Measurements from ENCODE around the gene PNLDC1. TPM values are rescaled to one million over a fixed set of nuclear protein-coding genes. Genes with fewer than 3 reads are reported as not detected.
"Not testable (repeated sequence)": the region's sequence is repeated elsewhere in the genome, so short reads cannot be mapped to it uniquely, and the experiment has no call there.

Gene PNLDC1
- total and polyA plus RNA-seq, 3 donors from 2014 or later = 11.4 to 31.6 (median 19.9) TPM

DNA sequence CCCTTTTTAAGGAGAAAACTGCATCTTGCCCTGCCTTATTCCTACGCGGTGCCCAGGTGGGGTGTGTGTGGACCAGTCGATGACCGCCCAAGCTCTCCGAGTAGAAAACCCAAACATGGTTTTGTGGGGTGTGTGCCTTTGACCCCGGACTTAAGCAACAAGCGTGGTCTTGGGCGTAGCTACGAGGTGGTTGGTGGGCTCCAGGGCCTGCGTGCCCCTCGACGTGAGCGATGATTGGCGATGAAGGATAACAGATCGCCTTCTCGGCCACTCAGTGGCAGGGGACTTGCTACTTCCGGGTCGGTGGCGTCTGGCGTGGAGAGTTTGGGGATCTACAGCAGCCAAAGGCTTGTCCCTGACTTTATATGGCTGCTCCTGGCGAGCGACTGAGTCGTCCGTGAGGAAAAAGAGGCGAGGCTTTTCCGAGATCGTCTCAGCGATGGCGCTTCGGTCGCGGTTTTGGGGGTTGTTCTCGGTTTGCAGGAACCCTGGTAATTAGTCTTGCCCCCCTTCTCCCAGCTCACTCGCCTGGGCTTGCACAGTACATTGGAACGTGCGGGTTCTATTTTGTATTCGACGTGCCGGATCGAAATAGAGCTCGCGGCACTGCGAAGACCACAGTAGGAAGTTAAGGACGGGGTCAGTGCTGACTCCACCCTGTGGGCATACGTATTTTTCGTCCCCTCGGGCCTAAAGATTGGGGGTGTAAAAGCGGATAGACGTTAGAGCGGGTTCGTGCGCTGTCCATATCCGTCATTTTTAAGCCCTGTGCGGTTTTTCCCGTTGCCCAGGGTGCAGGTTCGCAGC lies 9.7 kb upstream of the PNLDC1 start, which contains the start of gene MRPL18:
MRPL18 (plus strand) TSS at position 319 of the 807 bp plus-strand sequence; CDS start at position 440, 121 bp downstream.
- 0 to 1% methylated on average over 26 to 54 of the region's 56 CpGs for WGBS, 2 donors
- H3K27me3 ChIP-seq = no peaks in the 10 kb centered on the region
- TF ChIP-seq, protein P1, sequence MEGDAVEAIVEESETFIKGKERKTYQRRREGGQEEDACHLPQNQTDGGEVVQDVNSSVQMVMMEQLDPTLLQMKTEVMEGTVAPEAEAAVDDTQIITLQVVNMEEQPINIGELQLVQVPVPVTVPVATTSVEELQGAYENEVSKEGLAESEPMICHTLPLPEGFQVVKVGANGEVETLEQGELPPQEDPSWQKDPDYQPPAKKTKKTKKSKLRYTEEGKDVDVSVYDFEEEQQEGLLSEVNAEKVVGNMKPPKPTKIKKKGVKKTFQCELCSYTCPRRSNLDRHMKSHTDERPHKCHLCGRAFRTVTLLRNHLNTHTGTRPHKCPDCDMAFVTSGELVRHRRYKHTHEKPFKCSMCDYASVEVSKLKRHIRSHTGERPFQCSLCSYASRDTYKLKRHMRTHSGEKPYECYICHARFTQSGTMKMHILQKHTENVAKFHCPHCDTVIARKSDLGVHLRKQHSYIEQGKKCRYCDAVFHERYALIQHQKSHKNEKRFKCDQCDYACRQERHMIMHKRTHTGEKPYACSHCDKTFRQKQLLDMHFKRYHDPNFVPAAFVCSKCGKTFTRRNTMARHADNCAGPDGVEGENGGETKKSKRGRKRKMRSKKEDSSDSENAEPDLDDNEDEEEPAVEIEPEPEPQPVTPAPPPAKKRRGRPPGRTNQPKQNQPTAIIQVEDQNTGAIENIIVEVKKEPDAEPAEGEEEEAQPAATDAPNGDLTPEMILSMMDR (IDR thresholded peaks at IDR 0.05) = no peak
- peak; percentile 71 for TF ChIP-seq POLR2A (IDR thresholded peaks at IDR 0.05)
- intact Hi-C loops (cut with DNase I; ENCODE audit: low total_unique reads) = no loop called here
- peak; percentile 98 for DNase-seq
- H3K36me3 ChIP-seq (ENCODE audit: low read depth, missing control alignments) = no peaks in the 10 kb centered on the region
- H3K4me1 ChIP-seq = peaks cover 13% of the 10 kb centered on the region
- H3K9me3 ChIP-seq = no peaks in the 10 kb centered on the region
- H3K27ac ChIP-seq = peak within 1 kb of the TSS; percentile 97 to 100
- H3K4me3 ChIP-seq = peak within 1 kb of the TSS; percentile 77 to 99

DNA sequence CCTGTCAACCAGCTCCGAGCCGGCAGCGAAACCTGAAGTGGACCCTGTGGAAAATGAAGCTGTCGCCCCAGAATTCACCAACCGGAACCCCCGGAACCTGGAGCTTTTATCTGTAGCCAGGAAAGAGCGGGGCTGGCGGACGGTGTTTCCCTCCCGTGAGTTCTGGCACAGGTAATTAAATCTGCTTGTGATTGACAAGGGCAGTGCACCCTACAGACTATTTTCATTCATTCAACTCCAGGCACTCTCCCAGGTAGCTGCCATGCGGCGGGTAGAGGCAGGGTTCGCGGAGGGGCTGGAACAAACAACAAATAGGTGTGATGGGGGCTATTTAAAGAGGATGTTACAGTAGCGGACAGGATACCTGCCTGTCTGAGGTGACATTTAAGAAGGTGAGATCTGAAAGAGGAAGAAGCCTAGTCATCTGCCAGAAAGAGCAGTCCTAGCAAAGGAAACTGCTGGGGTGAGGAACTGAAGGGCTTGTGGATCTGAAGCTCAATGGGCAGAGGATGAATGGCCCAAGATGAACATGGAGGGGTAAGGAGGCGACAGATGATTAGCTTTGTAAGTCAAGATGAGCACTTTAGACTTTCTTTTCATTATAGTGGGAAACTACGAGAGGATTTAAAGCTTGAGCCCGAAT lies 9.0 kb upstream of the PNLDC1 start:
- H3K36me3 ChIP-seq (ENCODE audit: low read depth, missing control alignments) = no peaks in the 10 kb centered on the region
- H3K27ac ChIP-seq = peak overlapping the region; percentile 97 to 100
- intact Hi-C loops (cut with DNase I; ENCODE audit: low total_unique reads) = no loop called here
- 11 to 13% methylated on average over 18 of the region's 18 CpGs for WGBS, 2 donors
- H3K4me1 ChIP-seq = peaks cover 13% of the 10 kb centered on the region
- peak overlapping the region; percentile 77 to 99 for H3K4me3 ChIP-seq
- TF ChIP-seq, protein P1 (IDR thresholded peaks at IDR 0.05) = no peak
- no peak for TF ChIP-seq POLR2A (IDR thresholded peaks at IDR 0.05)
- DNase-seq = peak; percentile 16
- no peaks in the 10 kb centered on the region for H3K27me3 ChIP-seq
- no peaks in the 10 kb centered on the region for H3K9me3 ChIP-seq

DNA sequence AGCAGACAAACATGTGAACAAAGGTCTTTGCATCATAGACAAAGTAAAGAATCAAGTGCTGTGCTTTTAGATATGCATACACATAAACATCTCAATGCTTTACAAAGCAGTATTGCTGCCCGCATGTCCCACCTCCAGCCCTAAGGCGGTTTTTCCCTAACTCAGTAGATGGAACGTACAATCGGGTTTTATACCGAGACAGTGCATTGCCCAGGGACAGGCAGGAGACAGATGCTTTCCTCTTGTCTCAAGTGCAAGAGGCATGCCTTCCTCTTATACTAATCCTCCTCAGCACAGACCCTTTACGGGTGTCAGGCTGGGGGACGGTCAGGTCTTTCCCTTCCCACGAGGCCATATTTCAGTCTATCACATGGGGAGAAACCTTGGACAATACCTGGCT lies 5.1 kb upstream of the PNLDC1 start:
- H3K36me3 ChIP-seq (ENCODE audit: low read depth, missing control alignments); H3K27ac ChIP-seq; H3K27me3 ChIP-seq; intact Hi-C loops (cut with DNase I; ENCODE audit: low total_unique reads); H3K4me1 ChIP-seq; H3K4me3 ChIP-seq; H3K9me3 ChIP-seq; DNase-seq: not testable (repeated sequence)
- WGBS, 2 donors = 62 to 75% methylated on average over 8 of the region's 8 CpGs

DNA sequence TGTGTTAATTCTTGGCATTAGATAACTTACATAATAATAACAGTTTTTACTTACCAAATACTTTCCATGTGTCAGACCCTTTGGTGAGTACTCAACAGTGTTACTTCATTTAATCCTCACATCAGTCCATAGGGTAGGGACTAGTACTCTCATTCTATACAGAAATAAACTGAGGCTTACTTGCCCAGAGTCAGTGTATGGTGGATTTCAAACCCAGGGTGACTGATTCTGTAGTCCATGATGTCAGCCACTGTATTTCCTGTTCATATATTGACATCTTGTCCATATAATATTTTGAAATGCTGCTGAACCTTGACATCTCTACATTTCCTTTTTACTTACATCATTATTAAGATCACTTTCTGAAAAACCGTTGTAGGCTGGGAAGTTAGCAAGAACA lies 2.5 kb upstream of the PNLDC1 start:
- 0 to 45% methylated on average over 1 of the region's 1 CpG for WGBS, 2 donors
- no peak for DNase-seq
- H3K36me3 ChIP-seq (ENCODE audit: low read depth, missing control alignments) = no peaks in the 10 kb centered on the region
- intact Hi-C loops (cut with DNase I; ENCODE audit: low total_unique reads) = no loop called here
- no peak overlapping the region for H3K4me3 ChIP-seq
- no peaks in the 10 kb centered on the region for H3K4me1 ChIP-seq
- H3K27ac ChIP-seq = no peak overlapping the region
- TF ChIP-seq, protein P1 (IDR thresholded peaks at IDR 0.05) = no peak
- TF ChIP-seq POLR2A (IDR thresholded peaks at IDR 0.05) = no peak
- H3K9me3 ChIP-seq = no peaks in the 10 kb centered on the region
- H3K27me3 ChIP-seq = no peaks in the 10 kb centered on the region

DNA sequence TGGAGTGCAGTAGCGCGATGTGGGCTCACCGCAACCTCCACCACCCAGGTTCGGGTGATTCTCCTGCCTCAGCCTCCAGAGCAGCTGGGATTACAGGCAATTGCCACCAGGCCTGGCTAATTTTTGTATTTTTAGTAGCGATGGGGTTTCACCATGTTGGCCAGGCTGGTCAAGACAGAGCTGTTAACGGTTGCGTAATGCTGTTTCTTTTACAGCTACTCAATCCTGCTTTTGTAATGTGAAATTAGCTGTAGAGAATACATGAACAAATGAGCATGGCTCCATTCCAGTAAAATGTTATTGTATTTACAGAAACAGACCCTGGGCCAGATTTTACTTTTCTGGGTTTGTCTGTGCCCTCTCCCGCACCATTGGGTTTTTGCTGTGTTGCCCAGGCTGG lies 1.9 kb downstream of the PNLDC1 start:
- Histone ChIP-seq H3K27ac (no peak overlapping the region), H3K4me1 (no peaks in the 10 kb centered on the region), H3K27me3 (no peaks in the 10 kb centered on the region), H3K9me3 (no peaks in the 10 kb centered on the region), H3K4me3 (no peak overlapping the region), H3K36me3 (ENCODE audit: low read depth, missing control alignments) (no peaks in the 10 kb centered on the region)
- no peak for TF ChIP-seq POLR2A (IDR thresholded peaks at IDR 0.05)
- TF ChIP-seq, protein P1 (IDR thresholded peaks at IDR 0.05) = no peak
- 91 to 95% methylated on average over 8 of the region's 8 CpGs for WGBS, 2 donors
- no peak for DNase-seq
- intact Hi-C loops (cut with DNase I; ENCODE audit: low total_unique reads) = no loop called here

All from testis (tissue), 3 donors.